Fibroblast of pulmonary artery (primary cell): Measurements from ENCODE around the gene NCOA3.
A peak's percentile ranks its signal among the peaks of the same experiment; 100 is the strongest.

Experiments
- DNase-seq: peaks from one replicate; pipeline ENCODE4 v3.0.0-alpha.2; 2010; ENCODE audit warnings: low read depth
- H3K4me3 ChIP-seq: replicated peaks from 2 replicates; pipeline ENCODE4 v1.5.1; 2011; ENCODE audit warnings: low read depth, mild to moderate bottlenecking, control low read depth, low read length, moderate library complexity
- TF ChIP-seq, protein P1 (sequence below): IDR thresholded peaks from 2 replicates; pipeline ENCODE4 v1.5.1; 2011; ENCODE audit warnings: mild to moderate bottlenecking, control low read depth, low read length, inconsistent platforms; ENCODE audit errors: missing control alignments

NCOA3 gene

DNA sequence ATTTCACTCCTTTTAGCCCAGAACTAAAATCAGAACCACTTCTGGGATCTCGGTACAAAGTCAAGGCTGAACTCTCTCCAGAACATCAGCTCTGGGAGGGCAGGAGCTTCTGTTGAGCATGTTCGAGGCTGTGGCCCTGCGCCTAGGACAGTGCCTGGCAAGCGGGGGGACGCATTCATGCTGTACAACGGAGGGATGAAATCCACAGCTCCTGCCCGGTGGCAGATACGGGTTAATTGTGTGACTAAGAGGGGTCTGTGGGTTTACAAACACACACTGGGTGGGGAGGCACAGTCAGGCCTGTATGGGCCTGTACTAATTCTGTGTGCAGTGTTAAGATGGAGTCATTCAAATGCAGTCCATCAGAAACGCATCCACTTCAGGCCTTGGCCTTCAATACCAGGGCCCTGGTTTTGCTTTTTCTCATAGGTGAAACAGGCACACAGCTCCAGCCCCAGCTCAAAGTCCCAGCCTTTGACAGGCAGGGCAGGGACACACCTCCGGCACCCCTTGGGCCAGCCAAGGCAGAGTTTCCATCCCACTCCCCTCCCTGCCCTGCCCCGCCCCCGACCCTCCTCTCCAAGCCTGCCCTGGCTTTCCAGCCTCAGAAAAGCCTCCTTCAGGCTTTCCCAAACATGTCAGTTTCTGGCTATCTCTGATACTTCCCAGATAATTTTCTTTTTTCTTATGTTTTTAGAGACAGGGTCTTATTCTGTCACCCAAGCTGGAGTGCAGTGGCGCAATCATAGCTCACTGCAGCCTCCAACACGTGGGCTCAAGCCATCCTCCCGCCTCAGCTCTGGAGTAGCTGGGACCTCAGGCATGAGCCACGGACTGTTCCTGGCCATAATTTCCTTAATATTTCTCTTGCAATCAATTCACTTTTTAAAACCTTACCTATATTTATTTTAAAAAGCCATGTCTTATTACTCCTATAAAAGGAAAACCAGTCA lies 173.8 kb downstream of the NCOA3 start:
- TF ChIP-seq, protein P1, sequence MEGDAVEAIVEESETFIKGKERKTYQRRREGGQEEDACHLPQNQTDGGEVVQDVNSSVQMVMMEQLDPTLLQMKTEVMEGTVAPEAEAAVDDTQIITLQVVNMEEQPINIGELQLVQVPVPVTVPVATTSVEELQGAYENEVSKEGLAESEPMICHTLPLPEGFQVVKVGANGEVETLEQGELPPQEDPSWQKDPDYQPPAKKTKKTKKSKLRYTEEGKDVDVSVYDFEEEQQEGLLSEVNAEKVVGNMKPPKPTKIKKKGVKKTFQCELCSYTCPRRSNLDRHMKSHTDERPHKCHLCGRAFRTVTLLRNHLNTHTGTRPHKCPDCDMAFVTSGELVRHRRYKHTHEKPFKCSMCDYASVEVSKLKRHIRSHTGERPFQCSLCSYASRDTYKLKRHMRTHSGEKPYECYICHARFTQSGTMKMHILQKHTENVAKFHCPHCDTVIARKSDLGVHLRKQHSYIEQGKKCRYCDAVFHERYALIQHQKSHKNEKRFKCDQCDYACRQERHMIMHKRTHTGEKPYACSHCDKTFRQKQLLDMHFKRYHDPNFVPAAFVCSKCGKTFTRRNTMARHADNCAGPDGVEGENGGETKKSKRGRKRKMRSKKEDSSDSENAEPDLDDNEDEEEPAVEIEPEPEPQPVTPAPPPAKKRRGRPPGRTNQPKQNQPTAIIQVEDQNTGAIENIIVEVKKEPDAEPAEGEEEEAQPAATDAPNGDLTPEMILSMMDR = no peak
- no peak for DNase-seq
- no peak overlapping the region for H3K4me3 ChIP-seq

DNA sequence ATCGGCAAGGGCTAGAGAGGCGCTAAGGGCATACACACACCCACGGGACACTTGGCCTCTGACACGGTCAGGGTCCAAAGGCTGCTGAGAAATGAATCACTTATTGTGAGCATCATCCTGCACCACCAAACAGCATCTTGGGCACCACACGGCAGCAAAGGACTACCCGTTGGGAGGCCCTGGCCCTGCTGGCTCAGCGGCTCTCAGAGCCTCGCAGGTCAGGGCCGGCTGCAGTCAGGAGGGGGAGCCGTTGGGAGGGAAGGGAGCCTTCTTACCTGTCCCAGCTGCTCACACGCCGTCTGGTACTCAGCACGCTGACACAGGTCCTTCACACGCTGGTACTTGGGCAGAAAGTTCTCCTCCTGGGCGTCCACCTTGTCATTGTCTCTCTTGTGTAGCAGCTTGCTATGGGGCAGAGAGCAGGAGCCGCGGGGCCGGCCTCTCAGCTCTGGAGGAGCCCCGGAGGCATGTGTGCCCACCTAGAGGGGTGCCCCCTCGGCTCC lies 174.6 kb downstream of the NCOA3 start:
- TF ChIP-seq, protein P1 = no peak
- no peak overlapping the region for H3K4me3 ChIP-seq
- DNase-seq = no peak

DNA sequence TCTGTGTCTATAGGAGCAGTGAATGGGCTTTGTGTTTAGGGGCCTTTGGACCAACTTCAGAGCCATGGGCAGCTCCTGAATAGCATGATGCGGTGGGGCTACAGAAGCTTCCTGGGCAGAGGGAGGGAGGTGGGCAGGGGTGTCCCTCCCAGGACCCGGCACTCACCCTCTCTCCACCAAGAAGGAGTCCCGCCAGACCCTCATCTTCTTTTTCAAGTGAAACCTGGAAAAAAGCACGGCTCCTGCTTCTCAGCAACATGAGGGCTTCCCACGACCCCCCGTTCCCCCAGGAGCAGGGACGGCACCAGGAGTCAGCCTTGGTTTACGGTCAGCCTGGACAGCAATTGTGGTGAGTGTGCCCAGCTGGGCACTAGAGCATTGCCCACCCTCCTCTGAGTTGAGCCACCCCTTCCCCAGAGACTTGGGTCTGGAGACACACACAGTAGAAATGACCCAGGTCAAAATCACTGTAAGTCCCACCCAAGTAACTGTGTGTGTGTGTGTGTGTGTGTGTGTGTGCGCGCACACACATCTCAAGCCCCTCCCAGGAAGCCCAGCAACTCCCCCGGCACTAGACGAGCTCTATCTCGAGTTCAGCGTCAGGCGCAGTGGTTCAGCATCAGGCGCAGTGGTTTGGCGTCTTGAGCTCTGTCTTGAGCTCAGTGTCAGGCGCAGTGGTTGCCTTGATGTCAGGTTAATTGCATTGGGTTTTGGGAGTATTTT lies 175.4 kb downstream of the NCOA3 start:
- H3K4me3 ChIP-seq = no peak overlapping the region
- TF ChIP-seq, protein P1 = no peak
- no peak for DNase-seq

DNA sequence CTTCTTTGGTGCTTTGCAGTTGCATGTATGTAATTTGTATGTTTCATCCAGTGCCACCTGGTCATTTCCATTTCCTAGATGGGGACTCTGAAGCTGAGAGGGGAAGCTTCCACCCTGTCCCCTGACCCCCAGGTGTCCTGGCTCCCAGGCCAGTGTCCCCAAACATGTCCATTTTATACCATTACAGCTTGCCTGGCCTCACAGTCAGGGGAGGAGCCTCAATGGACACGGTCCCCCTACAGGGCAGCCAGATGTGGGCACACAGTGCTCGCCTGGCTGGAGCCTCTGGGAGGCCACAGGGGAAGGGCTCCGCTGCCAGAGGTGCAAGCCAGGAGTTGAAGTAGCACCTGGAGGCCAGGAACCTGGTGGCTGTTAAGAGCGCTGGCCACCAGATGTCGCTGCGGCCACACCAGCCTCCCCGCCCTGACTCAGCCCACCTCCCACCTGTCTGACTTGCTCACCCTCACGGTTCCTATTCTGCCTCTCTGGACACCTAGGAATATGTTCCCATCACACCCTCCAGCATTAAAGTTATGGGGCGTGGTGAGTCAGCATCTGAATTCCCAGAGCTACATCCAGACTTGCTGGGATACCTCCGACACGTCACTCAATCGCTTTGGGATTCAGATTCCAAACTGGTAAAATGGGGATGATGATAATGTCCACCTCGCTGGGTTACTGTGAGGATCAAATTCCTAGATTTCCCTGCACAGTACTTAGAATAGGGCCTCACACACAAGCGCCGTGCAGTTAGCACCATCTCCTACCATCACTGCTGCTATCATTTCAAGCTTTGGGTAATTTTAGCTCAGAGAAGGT lies 176.2 kb downstream of the NCOA3 start:
- H3K4me3 ChIP-seq = no peak overlapping the region
- peak; percentile 37 for DNase-seq
- TF ChIP-seq, protein P1 = peak; percentile 72

DNA sequence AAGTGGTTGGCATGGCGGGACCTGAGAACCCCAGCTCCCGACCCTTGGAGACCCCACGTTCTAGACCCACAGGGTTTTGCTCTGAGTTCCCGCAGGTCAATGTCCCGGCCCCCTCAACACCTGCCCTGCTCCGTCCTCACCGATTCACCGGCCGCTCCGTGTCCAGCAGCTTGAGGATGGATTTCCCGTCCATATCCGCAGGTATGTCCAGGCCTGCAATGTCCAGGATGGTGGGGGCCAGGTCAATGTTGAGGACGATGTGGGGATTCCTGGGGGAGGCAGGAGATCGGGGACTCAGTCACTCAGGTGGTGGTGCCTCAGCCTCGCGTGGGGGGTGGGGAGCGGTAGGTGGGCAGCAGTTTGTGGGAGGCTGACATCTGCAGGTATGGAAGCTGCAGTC lies 176.8 kb downstream of the NCOA3 start:
- DNase-seq = no peak
- TF ChIP-seq, protein P1 = no peak
- H3K4me3 ChIP-seq = no peak overlapping the region

DNA sequence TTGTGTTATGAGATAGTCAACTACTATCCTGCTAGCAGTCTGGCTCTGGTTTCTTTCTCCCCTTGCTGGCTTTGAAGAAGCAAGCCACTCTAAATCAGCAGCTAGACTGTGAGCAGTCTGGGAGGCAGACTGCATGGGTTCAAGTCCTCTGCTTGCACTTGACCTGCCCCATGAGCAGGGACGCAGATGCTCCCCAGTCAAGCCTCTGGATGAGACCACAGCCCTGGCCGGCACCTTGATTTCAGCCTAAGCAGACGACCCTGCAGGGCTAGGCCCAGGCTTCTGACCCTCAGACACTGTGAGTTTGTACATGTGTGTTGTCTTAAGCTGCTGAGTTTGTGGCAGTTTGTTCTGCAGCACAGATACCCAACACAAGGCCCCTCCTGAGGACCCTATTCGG lies 177.8 kb downstream of the NCOA3 start:
- H3K4me3 ChIP-seq = no peak overlapping the region
- TF ChIP-seq, protein P1 = no peak
- no peak for DNase-seq
